RWPE1 (cell line): ENCODE results near the gene LIN37.
"Not testable (repeated sequence)": the region's sequence is repeated elsewhere in the genome, so short reads cannot be mapped to it uniquely, and the experiment has no call there.

Source experiments
- CTCF ChIA-PET: fragments of 350-600 bp; sonication (Branson Sonifier 250); formaldehyde crosslinking; extraction: SDS; loops from one replicate; lab custom pipeline; 2021; lab: Yijun Ruan, JAX
- POLR2A ChIA-PET: fragments of 400-600 bp; formaldehyde crosslinking; extraction: SDS; loops from one replicate; lab custom pipeline; 2020; ENCODE audit warnings: antibody characterized with exemption; ENCODE audit not compliant: low non-redundant PET; lab: Yijun Ruan, JAX
- DNase-seq: peaks from one replicate; pipeline ENCODE4 v3.0.0; 2012; ENCODE audit warnings: low spot score
- H3K27ac ChIP-seq: fragments of 450-650 bp; 2 replicates; pipeline ENCODE4 v1.5.1; 2017
- CTCF ChIP-seq: fragments of 450-650 bp; conservative IDR thresholded peaks from 2 replicates; pipeline ENCODE4 v1.5.1; 2017; ENCODE audit warnings: low read depth, mild to moderate bottlenecking

The LIN37 gene

GRCh38 chr19:35723671-35724070 lies 24.7 kb upstream of the LIN37 start:
- POLR2A ChIA-PET: no interaction called here
- CTCF ChIA-PET: no interaction called here
- TF ChIP-seq CTCF: no peak
- H3K27ac ChIP-seq: no peak overlapping the region
- DNase-seq: no peak

GRCh38 chr19:35724132-35724531 lies 24.2 kb upstream of the LIN37 start:
- CTCF ChIA-PET, H3K27ac ChIP-seq, DNase-seq, POLR2A ChIA-PET: not testable (repeated sequence)

- no peak for TF ChIP-seq CTCF
- no peak overlapping the region for H3K27ac ChIP-seq
- DNase-seq: no peak
- ChIA-PET CTCF (no interaction called here), POLR2A (no interaction called here)
These were observed 23.8 kb upstream of the LIN37 start for GRCh38 chr19:35724560-35724959.

GRCh38 chr19:35725216-35725861 lies 23.0 kb upstream of the LIN37 start:
- no peak for DNase-seq
- CTCF ChIA-PET: no interaction called here
- no peak overlapping the region for H3K27ac ChIP-seq
- no peak for TF ChIP-seq CTCF
- POLR2A ChIA-PET: no interaction called here

GRCh38 chr19:35727053-35727955 lies 21.1 kb upstream of the LIN37 start:
- no peak for DNase-seq
- TF ChIP-seq CTCF: no peak
- CTCF ChIA-PET: interaction anchor here (0.6 kb wide), 1 partner anchor 15 kb away, joined by 3 read pairs; no protein-coding TSS in a partner anchor
- H3K27ac ChIP-seq: no peak overlapping the region
- POLR2A ChIA-PET: no interaction called here

- POLR2A ChIA-PET: no interaction called here
- TF ChIP-seq CTCF: no peak
- CTCF ChIA-PET: interaction anchor here (0.6 kb wide), 1 partner anchor 14 kb away, joined by 3 read pairs; no protein-coding TSS in a partner anchor
- no peak for DNase-seq
- H3K27ac ChIP-seq: no peak overlapping the region
These were observed 20.2 kb upstream of the LIN37 start for GRCh38 chr19:35727956-35728706.
